OCI-LY1 (cell line): ENCODE results near the gene TMEM239.

ENCODE experiments used
- H2AFZ ChIP-seq: fragments of 200-600 bp; sonication (generic), shearing (Covaris generic); 2 replicates; pipeline ENCODE4 v1.6.0; 2014; ENCODE audit warnings: antibody characterized with exemption, mild to moderate bottlenecking, low read length
- H3F3A ChIP-seq: fragments of 200-600 bp; sonication (generic), shearing (Covaris generic); 2 replicates; pipeline ENCODE4 v1.6.0; 2014; ENCODE audit warnings: mild to moderate bottlenecking, antibody characterized with exemption, low read length, moderate library complexity; ENCODE audit not compliant: insufficient read depth
- H3K27ac ChIP-seq: fragments of 200-600 bp; sonication (generic); 2 replicates; pipeline ENCODE4 v1.5.1; 2014; ENCODE audit warnings: low read length, mixed run types, mild to moderate bottlenecking, low read depth; ENCODE audit not compliant: poor library complexity, severe bottlenecking
- H3K27me3 ChIP-seq: fragments of 200-600 bp; sonication (generic); 2 replicates; pipeline ENCODE4 v1.6.0; 2014; ENCODE audit warnings: antibody characterized with exemption, mild to moderate bottlenecking, low read length, moderate library complexity; ENCODE audit not compliant: insufficient read depth
- H3K36me3 ChIP-seq: fragments of 200-600 bp; sonication (generic); 2 replicates; pipeline ENCODE4 v1.6.1; 2014; ENCODE audit warnings: mild to moderate bottlenecking, antibody characterized with exemption, low read length, moderate library complexity, mixed read lengths; ENCODE audit not compliant: insufficient read depth
- H3K4me1 ChIP-seq: fragments of 200-600 bp; sonication (generic); 2 replicates; pipeline ENCODE4 v1.5.1; 2014; ENCODE audit warnings: mild to moderate bottlenecking, low read length, moderate library complexity; ENCODE audit not compliant: insufficient read depth, severe bottlenecking
- H3K4me2 ChIP-seq: fragments of 200-600 bp; sonication (generic), shearing (Covaris generic); 2 replicates; pipeline ENCODE4 v1.6.1; 2014; ENCODE audit warnings: low read length
- H3K4me3 ChIP-seq: fragments of 200-600 bp; sonication (generic); 2 replicates; pipeline ENCODE4 v1.5.1; 2014; ENCODE audit warnings: low read length, low read depth, mild to moderate bottlenecking, mixed read lengths; ENCODE audit not compliant: poor library complexity, severe bottlenecking
- H3K79me2 ChIP-seq: fragments of 200-600 bp; shearing (Covaris generic); 2 replicates; pipeline ENCODE4 v1.6.1; 2016; ENCODE audit warnings: mixed run types, low read length, mixed read lengths; ENCODE audit not compliant: insufficient read depth
- H3K9ac ChIP-seq: fragments of 200-600 bp; sonication (generic), shearing (Covaris generic); 2 replicates; pipeline ENCODE4 v1.6.1; 2014; ENCODE audit warnings: mild to moderate bottlenecking, low read length, mixed read lengths
- H3K9me2 ChIP-seq: fragments of 200-600 bp; sonication (generic), shearing (Covaris generic); 2 replicates; pipeline ENCODE4 v1.6.1; 2014; ENCODE audit warnings: low read depth, mild to moderate bottlenecking, low read length, mixed read lengths
- H3K9me3 ChIP-seq: fragments of 200-600 bp; shearing (Covaris generic); 2 replicates; pipeline ENCODE4 v1.6.1; 2014; ENCODE audit warnings: low read length, mixed read lengths
- H4K20me1 ChIP-seq: fragments of 200-600 bp; sonication (generic), shearing (Covaris generic); 2 replicates; pipeline ENCODE4 v1.6.0; 2016; ENCODE audit warnings: mild to moderate bottlenecking, low read length; ENCODE audit not compliant: insufficient read depth
- EZH2 ChIP-seq: fragments of 200-600 bp; sonication (generic), shearing (Covaris generic); IDR thresholded peaks from 2 replicates; pipeline ENCODE4 v1.8.0; 2017; ENCODE audit warnings: borderline replicate concordance, mixed run types, mild to moderate bottlenecking, antibody characterized with exemption, low read length, moderate library complexity, mixed read lengths
- TF ChIP-seq, protein P1 (sequence below): fragments of 200-600 bp; sonication (generic), shearing (Covaris generic); IDR thresholded peaks from 2 replicates; pipeline ENCODE4 v1.5.1; 2017; ENCODE audit warnings: mild to moderate bottlenecking, antibody characterized with exemption, low read length, moderate library complexity, mixed read lengths

The TMEM239 gene

DNA sequence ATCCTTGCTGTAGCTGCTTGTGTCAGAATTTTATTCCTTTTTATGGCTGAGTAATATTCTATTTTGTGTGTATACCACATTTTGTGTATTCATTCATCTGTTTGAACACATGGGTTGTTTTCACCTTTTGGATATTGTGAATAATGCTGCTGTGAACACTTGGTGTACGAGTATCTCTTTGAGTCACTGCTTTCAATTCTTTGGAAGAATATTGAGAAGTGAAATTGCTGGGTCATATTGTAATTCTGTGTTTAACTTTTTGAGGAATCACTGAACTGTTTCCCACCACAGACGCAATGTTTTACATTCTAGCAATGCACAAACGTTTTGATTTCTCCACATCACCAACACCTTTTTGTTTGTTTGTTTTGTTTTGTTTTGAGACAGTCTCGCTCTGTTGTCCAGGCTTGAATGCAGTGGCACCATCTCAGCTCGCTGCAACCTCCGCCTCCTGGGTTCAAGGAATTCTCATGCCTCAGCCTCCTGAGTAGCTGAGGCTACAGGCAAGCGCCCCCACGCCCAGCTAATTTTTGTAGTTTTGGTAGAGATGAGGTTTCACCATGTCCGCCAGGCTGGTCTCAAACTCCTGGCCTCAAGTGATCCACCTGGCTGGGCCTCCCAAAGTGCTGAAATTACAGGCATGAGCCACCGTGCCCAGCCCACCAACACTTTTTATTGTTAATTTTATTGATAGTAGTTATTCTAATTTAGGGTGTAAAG lies 37.4 kb upstream of the TMEM239 start:
- Histone ChIP-seq H3K4me2 (no peak overlapping the region), H3K27ac (no peak overlapping the region), H3F3A (no peaks in the 10 kb centered on the region), H3K9me2 (no peaks in the 10 kb centered on the region), H3K9ac (no peak overlapping the region), H4K20me1 (no peaks in the 10 kb centered on the region), H3K27me3 (no peaks in the 10 kb centered on the region), H3K79me2 (no peaks in the 10 kb centered on the region), H3K9me3 (no peaks in the 10 kb centered on the region), H3K4me3 (no peak overlapping the region), H3K36me3 (no peaks in the 10 kb centered on the region), H3K4me1 (no peaks in the 10 kb centered on the region), H2AFZ (no peak overlapping the region)
- TF ChIP-seq EZH2 = no peak

DNA sequence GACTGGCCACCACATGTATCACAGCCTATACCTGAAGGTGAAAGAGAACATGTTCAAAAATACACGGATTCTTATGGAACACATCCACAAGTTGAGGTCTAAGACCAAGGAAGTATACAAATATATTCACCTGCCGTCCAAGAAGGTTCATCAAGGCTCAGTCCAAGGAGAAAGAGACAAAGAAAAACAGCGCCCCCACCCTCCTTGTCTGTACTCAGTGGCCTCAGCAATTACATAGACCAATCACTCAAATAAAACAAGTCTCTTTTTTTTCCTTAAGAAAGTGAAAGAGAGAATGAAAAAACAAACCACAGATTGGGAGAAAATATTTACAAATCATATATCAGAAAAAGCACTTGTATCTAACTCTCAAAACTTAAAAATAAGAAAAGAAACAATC lies 35.2 kb upstream of the TMEM239 start:
- no peaks in the 10 kb centered on the region for H3K79me2 ChIP-seq
- no peak overlapping the region for H3K4me2 ChIP-seq
- H3K9ac ChIP-seq = no peak overlapping the region
- TF ChIP-seq, protein P1, sequence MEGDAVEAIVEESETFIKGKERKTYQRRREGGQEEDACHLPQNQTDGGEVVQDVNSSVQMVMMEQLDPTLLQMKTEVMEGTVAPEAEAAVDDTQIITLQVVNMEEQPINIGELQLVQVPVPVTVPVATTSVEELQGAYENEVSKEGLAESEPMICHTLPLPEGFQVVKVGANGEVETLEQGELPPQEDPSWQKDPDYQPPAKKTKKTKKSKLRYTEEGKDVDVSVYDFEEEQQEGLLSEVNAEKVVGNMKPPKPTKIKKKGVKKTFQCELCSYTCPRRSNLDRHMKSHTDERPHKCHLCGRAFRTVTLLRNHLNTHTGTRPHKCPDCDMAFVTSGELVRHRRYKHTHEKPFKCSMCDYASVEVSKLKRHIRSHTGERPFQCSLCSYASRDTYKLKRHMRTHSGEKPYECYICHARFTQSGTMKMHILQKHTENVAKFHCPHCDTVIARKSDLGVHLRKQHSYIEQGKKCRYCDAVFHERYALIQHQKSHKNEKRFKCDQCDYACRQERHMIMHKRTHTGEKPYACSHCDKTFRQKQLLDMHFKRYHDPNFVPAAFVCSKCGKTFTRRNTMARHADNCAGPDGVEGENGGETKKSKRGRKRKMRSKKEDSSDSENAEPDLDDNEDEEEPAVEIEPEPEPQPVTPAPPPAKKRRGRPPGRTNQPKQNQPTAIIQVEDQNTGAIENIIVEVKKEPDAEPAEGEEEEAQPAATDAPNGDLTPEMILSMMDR = peak; percentile 20; the same call in 1 of the 2 replicates
- TF ChIP-seq EZH2 = no peak
- H3K9me3 ChIP-seq = no peaks in the 10 kb centered on the region
- H3K4me3 ChIP-seq = no peak overlapping the region
- no peaks in the 10 kb centered on the region for H4K20me1 ChIP-seq
- no peaks in the 10 kb centered on the region for H3K36me3 ChIP-seq
- H3K4me1 ChIP-seq = no peaks in the 10 kb centered on the region
- H3K27ac ChIP-seq = no peak overlapping the region
- H3K9me2 ChIP-seq = no peaks in the 10 kb centered on the region
- H3K27me3 ChIP-seq = no peaks in the 10 kb centered on the region
- H2AFZ ChIP-seq = no peak overlapping the region
- no peaks in the 10 kb centered on the region for H3F3A ChIP-seq

DNA sequence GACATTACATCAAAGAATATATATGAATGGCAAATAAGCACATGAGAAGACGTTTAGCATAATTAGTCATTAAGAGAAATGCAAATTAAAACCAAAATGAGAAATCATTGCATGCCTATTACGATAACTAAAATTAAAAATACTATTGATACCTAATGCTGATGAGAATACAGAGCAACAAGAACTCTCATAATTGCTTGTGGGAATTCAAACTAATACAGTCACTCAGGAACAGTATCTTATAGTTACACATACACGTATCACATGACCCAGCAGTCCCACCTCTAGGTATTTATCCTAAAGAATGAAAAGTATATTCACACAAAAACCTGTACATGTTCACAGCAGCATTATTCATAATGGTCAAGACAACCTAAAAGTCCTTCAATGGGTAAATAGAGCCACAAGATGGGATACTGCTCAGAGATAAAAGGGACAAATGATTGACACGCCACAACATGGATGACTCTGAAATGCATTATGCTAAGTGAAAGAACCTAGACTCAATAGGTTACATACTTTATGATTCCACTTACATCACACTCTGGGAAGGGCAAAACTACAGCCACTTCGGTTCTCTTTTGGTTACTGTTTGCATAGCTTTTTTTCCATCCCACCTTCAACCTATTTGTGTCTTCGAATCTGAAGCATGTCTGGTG lies 32.1 kb upstream of the TMEM239 start:
- Histone ChIP-seq H3K36me3 (no peaks in the 10 kb centered on the region), H3K4me3 (no peak overlapping the region), H2AFZ (no peak overlapping the region), H3K4me2 (no peak overlapping the region), H3F3A (no peaks in the 10 kb centered on the region), H3K9me2 (no peaks in the 10 kb centered on the region), H4K20me1 (no peaks in the 10 kb centered on the region), H3K27me3 (no peaks in the 10 kb centered on the region), H3K27ac (no peak overlapping the region), H3K9me3 (no peaks in the 10 kb centered on the region), H3K4me1 (no peaks in the 10 kb centered on the region), H3K9ac (no peak overlapping the region), H3K79me2 (no peaks in the 10 kb centered on the region)
- TF ChIP-seq, protein P1 = no peak
- TF ChIP-seq EZH2 = no peak
